GM19455 (cell line): ENCODE results near the gene TPRN.
"Not testable (repeated sequence)": the region's sequence is repeated elsewhere in the genome, so short reads cannot be mapped to it uniquely, and the experiment has no call there.

Source experiments
- ATAC-seq: cut with Tn5 transposase; IDR thresholded peaks from one replicate; pipeline ENCODE4 v1.9.1; 2021; ENCODE audit not compliant: unreplicated experiment

Gene TPRN

GRCh38 chr9:137200311-137201204, at the start of gene TPRN:
TSS of gene TPRN (minus strand) at chr9:137200741. CDS start at chr9:137200711, 30 bp downstream.
- ATAC-seq, result peak; percentile 80

DNA sequence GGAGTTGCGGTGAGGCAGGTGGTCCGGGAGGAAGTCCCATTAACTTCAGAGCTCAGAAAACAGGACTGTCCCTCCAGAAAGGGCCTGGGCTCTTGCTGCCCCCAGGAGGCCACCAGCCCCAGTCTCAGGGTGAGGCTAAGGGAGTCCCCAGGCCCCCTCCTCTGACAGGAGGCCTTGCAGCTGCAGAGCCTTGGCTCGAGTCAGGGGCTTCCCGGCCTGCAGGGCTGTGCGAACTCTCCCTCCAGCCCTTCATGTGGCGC, 47.3 kb upstream of the TPRN start:
- no peak for ATAC-seq

- ATAC-seq, result no peak
Measured at GRCh38 chr9:137247135-137247915, 46.8 kb upstream of the TPRN start.

DNA sequence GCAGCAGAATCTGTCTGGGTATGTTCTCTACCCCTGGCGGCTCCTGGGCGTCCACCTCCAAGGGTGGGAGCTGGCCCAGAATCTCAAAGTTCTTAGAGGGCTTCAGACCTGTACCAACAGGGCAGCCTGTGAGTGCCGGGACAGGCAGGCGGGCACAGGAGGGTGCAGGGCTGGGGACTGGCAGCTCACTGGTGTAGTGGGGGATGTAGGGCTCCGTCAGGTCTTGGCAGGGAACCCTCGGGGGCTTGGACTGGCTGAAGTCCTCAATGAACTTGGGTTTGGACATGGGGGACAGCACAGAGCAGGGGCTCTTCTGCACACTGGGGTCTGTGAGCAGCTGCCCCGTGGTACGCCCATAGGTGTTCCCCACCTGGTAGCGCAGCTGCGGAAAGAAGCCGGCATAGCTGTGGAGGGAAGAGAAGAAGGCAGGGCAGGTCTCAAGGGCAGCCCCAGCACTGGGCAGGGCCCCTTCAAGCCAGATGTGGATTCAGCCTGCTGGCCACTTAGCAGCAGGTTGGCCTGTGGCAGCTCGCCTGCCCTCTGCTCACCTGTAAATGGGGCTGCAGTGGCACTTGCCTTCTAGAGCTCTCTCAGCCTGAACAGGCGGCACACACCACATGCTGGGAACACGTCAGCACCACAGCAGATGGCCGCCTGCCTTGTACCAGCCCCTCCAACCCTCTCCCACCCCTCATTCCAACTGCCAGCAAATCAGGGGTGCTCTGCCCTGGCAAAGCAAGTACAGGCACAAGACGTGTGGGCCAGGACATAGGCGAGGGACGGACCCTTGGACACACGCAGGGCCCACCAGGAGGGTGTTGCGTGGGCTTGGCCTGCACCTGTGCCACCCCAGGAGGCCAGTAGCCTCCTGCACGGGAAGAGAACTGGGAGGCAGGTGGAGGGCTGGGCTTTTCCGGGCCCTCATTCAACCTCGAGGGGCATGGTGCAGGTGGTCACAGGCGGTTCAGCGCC, 45.2 kb upstream of the TPRN start:
- no peak for ATAC-seq

DNA sequence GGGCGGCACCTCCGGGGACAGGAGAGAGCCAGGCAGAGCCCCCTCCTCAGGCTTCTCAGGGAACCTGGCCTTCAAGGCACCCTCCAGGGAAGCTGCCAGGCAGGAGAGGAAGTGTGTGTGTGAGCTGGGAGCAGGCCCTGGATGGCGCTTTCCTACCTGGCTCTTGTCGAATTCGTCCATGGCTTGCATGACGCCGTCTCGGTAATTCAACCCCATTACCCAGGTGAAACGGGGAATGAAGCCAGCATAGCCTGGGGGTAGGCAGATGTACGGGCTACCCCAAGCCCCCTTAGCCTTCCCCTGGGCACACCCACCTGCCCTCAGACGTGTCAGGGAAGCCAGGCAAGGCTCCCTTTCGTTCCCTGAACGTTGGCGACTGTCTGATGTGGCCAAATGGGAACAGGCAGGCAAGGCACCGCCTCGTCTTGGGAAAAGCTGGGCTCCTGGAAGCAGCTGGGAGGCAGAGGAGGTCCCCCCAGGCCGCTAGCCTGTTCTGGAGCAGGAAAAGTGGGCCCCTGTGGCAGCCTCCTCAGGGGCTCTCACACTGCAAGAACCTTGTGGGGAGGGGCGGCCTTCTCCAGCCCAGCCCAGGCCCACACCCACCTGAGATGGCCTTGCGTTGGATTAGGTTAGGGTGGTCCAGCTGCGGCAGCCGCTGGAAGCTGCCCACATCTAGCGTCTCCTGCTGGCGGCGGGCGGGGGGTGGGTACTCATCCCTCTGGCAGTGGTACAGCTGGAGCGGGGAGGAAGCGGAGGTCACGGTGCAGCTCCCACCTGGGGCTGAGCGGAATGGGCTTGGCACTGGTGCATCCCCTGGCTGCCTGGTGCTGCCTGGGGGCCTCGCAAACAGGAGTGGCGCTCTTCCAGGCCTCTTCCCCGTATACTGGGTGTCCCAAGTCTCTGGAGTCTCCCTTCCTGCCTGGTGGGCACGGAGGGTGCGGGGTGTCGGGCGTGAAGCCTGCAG, 44.2 kb upstream of the TPRN start:
- ATAC-seq, result no peak

- no peak for ATAC-seq
Measured at GRCh38 chr9:137243626-137244485, 43.3 kb upstream of the TPRN start.

DNA sequence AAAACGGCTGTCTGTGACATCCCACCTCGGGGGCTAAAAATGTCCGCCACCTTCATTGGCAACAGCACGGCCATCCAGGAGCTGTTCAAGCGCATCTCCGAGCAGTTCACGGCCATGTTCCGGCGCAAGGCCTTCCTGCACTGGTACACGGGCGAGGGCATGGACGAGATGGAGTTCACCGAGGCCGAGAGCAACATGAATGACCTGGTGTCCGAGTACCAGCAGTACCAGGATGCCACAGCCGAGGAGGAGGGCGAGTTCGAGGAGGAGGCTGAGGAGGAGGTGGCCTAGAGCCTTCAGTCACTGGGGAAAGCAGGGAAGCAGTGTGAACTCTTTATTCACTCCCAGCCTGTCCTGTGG, 42.7 kb upstream of the TPRN start:
- not testable (repeated sequence) for ATAC-seq

DNA sequence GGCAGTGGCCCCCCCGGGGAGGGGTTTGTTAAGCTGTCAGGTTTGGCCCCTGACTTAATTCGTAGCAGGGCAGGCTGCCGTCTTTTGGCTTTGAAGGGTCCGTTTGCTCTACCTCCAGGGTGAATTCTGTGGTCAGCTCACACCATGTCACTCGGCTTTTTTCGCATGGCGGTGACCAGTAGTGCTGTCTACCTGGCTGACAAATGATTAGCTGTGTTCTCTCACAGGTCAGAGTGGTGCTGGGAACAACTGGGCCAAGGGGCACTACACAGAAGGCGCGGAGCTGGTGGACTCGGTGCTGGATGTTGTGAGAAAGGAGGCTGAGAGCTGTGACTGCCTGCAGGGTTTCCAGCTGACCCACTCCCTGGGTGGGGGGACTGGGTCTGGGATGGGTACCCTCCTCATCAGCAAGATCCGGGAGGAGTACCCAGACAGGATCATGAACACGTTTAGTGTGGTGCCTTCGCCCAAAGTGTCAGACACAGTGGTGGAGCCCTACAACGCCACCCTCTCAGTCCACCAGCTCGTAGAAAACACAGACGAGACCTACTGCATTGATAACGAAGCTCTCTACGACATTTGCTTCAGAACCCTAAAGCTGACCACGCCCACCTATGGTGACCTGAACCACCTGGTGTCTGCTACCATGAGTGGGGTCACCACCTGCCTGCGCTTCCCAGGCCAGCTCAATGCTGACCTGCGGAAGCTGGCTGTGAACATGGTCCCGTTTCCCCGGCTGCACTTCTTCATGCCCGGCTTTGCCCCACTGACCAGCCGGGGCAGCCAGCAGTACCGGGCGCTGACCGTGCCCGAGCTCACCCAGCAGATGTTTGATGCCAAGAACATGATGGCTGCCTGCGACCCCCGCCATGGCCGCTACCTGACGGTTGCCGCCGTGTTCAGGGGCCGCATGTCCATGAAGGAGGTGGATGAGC, 42.0 kb upstream of the TPRN start:
- no peak for ATAC-seq

GRCh38 chr9:137241490-137242268, 41.1 kb upstream of the TPRN start:
- peak; percentile 6 for ATAC-seq

DNA sequence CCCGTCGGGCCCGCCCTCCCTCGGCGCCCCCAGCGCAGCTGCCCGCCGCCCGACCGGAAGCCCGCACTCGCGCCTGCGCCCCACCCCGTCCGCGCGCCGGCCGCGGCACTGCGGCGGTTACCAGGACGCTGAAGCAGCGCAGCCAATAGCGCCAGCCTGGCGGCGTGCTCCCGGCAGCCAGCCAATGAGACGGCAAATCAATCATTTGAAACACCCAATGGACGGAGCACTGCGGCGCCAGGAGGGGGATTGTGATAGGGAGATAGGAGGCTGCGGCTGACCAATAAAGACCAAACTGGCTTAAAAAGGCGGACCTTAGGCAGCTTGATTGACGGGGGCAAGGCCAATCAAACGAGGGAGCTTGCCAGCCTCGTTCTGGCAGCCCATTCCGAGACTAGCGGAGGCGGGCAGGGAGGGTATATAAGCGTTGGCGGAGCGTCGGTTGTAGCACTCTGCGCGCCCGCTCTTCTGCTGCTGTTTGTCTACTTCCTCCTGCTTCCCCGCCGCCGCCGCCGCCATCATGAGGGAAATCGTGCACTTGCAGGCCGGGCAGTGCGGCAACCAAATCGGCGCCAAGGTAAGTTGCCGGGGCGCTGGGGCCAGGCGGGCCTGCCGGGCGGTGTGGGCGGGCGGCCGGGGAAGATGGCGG, 40.4 kb upstream of the TPRN start, which contains the start of gene TUBB4B:
TUBB4B (plus strand) TSS at position 447 of the 649 bp plus-strand sequence; CDS start at position 521, 74 bp downstream.
- peak; percentile 70 for ATAC-seq

DNA sequence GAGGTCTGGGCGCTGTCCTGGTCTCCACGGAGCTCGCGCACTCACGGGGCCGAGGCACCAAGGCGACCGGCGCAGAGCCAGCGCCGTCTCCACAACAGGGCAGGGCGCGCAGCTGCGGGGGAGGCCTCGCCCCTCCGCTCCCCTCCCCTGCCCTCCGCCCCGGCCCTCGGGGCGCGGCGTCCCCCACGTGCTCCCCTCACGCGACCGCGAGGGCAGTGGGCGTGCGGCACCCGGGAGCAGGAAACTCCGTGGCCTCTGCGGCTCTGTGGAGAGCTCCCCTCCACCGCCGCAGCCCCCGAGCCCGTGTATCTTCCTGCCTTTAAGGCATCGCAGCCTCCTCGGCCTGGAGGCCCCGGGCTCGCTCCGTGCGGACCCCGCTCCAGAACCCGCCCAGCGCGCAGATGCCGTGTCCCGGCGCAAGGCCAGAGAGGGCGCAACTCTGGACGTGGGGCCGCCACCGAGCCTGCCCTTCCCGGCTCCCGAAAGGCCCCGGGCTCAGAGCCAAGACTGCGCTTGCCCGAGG, 39.8 kb upstream of the TPRN start:
- peak; percentile 24 for ATAC-seq

- not testable (repeated sequence) for ATAC-seq
Measured at GRCh38 chr9:137239541-137240200, 39.1 kb upstream of the TPRN start.

- no peak for ATAC-seq
Measured at GRCh38 chr9:137237759-137238726, 37.5 kb upstream of the TPRN start.

GRCh38 chr9:137236936-137237421, 36.4 kb upstream of the TPRN start:
- no peak for ATAC-seq
